ENCODE measurements around the gene MPP3.

DNA sequence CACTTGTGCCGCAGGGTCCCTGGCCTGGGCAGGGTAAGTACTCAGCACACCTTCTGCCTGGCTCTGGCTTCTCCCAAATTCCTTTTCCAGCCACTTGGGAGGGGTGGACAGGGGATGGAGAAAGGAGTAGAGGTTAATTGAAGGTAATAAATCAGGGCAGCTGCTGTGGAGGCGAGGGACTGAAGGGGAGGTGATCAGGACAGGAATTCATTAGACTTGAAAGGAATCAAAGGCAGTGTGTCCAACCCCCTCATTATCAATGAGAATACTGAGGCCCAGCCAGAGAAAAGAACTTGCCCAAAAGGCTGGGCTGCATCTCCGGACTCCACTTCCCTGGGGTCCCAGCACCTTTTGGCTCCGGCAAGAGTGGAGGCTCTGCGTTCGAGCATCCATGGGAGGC, 76.7 kb downstream of the MPP3 start:
- TF ChIP-seq POLR2A (IDR thresholded peaks at IDR 0.05) (no peak), POLR2AphosphoS5 (IDR thresholded peaks at IDR 0.05) (no peak), EP300 (IDR thresholded peaks at IDR 0.05) (no peak)
- TF ChIP-seq, protein P1, sequence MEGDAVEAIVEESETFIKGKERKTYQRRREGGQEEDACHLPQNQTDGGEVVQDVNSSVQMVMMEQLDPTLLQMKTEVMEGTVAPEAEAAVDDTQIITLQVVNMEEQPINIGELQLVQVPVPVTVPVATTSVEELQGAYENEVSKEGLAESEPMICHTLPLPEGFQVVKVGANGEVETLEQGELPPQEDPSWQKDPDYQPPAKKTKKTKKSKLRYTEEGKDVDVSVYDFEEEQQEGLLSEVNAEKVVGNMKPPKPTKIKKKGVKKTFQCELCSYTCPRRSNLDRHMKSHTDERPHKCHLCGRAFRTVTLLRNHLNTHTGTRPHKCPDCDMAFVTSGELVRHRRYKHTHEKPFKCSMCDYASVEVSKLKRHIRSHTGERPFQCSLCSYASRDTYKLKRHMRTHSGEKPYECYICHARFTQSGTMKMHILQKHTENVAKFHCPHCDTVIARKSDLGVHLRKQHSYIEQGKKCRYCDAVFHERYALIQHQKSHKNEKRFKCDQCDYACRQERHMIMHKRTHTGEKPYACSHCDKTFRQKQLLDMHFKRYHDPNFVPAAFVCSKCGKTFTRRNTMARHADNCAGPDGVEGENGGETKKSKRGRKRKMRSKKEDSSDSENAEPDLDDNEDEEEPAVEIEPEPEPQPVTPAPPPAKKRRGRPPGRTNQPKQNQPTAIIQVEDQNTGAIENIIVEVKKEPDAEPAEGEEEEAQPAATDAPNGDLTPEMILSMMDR (IDR thresholded peaks at IDR 0.05), result no peak
